Erythroblast (primary cell): ENCODE data around the gene CHRM4.
A peak's percentile ranks its signal among the peaks of the same experiment; 100 is the strongest.
"Not testable (repeated sequence)": the region's sequence is repeated elsewhere in the genome, so short reads cannot be mapped to it uniquely, and the experiment has no call there.

Experiments
- DNase-seq, 2 experiments: peaks; one replicate each; lab custom pipeline; 2025; lab: John Stamatoyannopoulos, UW
- GATA1 ChIP-seq: IDR thresholded peaks from 2 replicates; pipeline ENCODE4 v1.6.1; 2011; ENCODE audit warnings: low read depth, mild to moderate bottlenecking, control low read depth, low read length, moderate library complexity
- POLR2A ChIP-seq: IDR thresholded peaks from 2 replicates; pipeline ENCODE4 v1.6.1; 2011; ENCODE audit warnings: mild to moderate bottlenecking, low read length

CHRM4 gene

DNA sequence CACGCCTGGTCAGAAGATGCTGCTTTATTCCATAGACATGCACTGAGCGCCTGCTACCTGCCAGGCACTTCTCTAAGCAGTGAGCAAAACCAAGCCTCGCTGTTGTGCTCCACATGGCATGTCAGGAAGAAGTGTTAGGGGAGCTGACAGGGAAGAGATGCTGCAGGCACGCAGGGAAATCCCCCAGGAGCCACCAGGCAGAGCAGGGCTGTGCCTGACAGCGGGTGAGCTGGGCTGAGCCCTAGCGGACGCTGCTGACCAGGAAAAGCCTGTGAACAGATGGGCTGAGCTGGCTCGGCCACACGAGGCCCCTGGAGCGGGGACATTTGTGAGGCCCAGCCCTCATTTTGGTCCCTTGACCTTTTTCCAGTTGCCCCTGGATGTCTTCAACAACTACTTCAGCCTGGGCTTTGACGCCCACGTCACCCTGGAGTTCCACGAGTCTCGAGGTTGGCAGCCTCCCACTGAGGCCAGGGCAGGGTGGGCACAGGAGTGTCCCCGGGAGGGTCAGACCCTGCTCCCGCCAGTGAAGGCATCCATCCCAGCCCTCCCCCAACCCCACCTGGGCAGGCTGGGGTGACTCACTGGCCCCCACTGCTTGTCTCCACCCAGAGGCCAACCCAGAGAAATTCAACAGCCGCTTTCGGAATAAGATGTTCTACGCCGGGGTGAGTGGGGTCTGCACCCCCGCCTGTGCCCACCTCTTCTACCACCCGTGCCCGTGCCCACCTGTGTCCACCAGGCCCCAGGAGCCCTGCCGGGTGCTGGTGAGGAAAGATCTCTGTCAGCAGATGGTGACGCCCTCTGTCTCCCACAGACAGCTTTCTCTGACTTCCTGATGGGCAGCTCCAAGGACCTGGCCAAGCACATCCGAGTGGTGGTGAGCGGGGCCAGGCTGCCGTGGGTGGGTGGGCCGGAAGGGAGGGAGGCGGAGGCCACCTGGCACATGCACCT lies 17.5 kb downstream of the CHRM4 start:
- no peak for TF ChIP-seq POLR2A
- TF ChIP-seq GATA1: no peak
- no peak for DNase-seq

DNA sequence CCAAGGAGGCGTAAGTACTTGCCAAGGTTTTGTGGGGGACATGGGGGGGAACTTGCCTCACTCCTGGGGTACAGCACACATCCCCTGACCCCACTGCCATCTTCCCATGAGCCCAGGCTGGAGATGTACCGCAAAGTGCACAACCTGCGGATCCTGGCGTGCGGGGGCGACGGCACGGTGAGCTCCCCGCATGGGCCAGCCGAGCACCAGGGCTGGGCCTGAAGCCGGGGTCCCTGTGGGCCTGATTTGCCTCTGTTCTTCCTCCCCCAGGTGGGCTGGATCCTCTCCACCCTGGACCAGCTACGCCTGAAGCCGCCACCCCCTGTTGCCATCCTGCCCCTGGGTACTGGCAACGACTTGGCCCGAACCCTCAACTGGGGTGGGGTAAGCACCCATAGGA lies 19.1 kb downstream of the CHRM4 start:
- DNase-seq: not testable (repeated sequence)

DNA sequence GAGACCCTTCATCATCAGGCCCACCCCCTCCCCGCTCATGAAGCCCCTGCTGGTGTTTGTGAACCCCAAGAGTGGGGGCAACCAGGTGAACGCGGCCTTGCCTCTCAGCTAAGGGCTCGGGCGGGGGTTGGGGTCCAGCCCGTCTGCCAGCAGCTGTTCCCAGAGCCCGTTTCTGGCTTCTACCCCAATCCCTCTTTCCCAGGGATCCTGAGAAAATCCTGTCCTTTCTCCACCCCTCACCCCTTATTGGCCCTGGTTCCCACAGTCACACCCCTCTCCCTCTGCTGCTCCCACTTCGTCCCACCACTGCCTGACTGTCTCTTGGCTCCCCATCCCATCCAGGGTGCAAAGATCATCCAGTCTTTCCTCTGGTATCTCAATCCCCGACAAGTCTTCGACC lies 19.5 kb downstream of the CHRM4 start:
- TF ChIP-seq POLR2A: no peak
- no peak for TF ChIP-seq GATA1
- no peak for DNase-seq

DNA sequence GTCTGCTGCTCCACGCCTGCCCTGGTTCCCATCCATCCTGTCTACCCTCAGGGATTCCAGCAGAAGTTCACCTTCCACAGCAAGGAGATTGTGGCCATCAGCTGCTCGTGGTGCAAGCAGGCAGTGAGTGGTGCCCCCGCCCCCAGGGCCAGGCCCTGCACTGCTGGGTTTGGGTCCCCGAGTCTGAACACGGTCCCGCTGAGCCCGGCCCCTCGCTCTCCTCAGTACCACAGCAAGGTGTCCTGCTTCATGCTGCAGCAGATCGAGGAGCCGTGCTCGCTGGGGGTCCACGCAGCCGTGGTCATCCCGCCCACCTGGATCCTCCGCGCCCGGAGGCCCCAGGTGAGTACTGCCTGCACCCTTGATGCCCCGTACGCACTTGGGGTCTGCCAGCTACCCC lies 20.3 kb downstream of the CHRM4 start:
- not testable (repeated sequence) for DNase-seq

DNA sequence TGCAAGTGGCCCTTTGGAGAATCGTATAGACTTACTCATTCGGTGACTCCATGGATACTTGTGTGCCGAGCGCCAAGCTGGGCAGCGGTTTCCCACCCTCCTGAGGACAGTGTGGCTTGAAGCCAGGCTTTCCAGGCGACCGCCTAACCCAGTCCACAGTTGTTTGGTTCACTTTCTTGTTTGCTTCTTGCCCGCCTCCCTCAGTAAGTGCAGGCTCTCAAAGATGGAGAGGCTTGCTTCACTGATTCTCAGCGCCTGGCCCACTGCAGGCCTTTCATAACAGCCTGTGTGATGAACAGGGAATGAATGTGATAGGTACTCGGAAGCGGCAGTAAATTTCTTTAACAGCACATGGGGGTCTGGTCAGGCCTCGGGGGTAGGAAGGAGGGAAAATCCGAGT lies 21.3 kb downstream of the CHRM4 start:
- DNase-seq: no peak
- TF ChIP-seq POLR2A (no peak), GATA1 (no peak)

DNA sequence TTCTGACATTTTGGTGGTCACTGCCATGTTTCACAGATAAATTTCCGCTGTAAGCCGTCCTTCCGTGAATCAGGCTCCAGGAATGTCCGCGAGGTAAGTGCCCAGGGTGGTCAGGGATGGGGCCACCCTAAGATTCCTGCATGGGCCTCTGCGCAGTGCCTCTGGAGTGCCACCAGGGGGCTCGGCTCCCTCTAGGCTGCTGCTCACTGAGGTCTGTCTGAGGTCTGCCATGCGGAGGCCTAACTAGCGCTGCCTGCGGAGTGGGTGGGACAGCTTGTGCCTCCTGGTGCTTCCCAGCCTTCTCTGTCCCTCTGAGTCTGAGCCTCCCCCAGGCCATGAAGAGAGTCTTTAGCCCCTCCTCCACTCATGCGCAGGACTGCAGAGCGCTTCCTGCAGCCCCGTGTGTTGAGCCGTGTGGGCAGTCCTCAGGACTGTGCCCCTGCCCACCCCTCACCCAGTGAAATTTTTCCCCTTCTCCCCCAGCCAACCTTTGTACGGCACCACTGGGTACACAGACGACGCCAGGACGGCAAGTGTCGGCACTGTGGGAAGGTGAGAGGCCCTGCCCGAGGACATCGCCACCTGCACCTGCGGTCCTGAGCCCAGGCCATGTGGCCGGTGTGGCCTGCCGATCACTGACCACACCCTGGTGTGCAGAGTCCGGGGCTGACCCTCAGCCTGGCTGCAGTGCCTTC lies 22.0 kb downstream of the CHRM4 start:
- DNase-seq: peak; percentile 69 to 79
- no peak for TF ChIP-seq POLR2A
- TF ChIP-seq GATA1: no peak

DNA sequence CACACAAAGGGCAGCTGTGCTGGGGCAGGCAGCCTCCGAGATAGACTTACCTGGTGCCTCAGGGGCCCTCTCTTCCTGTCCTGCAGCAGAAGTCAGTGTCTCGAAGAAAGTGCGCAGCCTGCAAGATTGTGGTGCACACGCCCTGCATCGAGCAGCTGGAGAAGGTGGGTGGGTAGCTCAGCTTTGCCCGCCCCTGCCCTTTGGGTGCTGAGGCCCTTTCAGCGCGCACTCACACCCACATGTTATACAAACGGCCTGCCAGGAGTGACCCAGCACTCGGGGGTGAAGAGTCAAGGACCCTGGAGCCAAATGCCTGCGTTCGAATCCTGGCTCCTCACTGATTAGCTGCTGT lies 23.7 kb downstream of the CHRM4 start:
- TF ChIP-seq POLR2A (no peak), GATA1 (no peak)

DNA sequence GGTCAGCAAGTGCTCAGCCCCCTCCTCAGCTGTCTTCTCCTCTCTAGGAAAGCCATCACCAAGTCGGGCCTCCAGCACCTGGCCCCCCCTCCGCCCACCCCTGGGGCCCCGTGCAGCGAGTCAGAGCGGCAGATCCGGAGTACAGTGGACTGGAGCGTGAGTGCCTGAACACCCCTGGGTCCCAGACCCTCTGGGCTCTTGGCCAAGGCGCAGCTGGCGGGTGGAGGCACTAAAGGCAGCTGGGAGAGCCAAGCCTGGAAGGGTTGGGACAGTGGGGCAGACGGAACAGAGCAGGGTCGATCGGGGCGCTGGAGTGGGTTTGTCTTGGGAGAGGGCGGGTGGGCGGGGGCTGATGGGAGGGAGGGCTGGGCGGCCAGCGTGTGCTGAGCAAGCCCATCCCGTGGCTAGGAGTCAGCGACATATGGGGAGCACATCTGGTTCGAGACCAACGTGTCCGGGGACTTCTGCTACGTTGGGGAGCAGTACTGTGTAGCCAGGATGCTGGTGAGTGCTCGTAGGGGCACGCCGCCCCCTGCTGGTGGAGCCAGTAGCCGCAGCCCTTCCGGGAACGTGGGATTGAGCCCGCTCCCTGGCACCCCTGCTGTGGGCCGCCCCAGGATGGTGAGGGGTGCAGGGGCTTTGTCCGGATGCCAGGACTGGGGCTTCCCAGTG lies 24.2 kb downstream of the CHRM4 start:
- TF ChIP-seq POLR2A (no peak), GATA1 (no peak)

More for the DNA sequence above, 23.7 kb downstream of the CHRM4 start:
- DNase-seq: no peak

DNA sequence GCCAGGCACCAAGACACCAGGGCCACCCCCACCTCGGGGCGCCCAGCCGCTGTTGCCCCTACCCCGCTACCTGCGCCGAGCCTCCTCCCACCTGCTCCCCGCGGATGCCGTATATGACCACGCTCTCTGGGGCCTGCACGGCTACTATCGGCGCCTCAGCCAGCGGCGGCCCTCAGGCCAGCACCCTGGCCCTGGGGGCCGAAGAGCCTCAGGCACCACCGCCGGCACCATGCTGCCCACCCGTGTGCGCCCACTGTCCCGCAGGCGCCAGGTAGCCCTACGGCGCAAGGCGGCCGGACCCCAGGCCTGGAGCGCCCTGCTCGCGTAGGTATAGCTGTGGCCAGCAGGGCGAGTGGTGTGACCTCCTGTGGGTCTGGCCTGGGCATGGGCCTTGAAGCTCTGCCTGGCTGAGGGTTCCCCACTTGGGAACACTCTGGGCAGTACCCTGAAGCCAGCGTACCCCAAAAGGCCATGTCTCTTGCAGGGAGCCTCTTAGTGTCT lies 24.9 kb downstream of the CHRM4 start:
- TF ChIP-seq GATA1 (no peak), POLR2A (no peak)
- DNase-seq: no peak

More for the DNA sequence above, 24.2 kb downstream of the CHRM4 start:
- peak; percentile 60 to 79 for DNase-seq

DNA sequence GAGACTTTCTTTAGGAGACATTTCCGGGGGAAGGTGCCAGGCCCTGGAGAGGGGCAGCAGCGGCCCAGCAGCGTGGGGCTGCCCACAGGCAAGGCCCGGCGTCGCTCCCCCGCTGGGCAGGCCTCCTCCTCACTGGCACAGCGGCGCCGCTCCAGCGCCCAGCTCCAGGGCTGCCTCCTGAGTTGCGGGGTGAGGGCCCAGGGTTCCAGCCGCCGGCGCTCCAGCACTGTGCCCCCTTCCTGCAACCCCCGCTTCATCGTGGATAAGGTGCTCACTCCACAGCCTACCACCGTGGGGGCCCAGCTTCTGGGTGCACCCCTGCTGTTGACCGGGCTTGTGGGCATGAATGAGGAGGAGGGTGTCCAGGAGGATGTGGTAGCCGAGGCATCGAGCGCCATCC lies 25.3 kb downstream of the CHRM4 start:
- TF ChIP-seq POLR2A (no peak), GATA1 (no peak)
- no peak for DNase-seq

DNA sequence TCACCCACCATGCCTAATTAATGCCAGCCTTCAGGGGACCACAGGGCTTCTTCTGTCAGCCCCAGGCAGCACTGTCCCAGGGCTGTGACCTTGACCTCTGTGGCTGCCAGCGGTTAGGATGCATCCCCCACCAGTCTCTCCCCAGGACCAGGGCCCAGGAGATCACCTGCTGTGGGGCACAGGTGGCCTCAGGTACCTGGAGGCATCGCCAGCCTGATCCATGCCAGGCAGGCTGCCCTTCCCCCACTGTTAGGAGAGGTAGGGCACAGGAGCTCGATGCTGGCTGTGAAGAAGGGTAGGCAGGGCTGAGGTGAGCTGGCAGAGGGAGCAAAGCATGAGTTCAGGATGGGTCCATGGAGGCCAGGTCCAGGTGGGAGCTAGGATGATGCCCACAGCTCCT lies 26.8 kb downstream of the CHRM4 start:
- TF ChIP-seq POLR2A (no peak), GATA1 (no peak)
- DNase-seq: no peak

DNA sequence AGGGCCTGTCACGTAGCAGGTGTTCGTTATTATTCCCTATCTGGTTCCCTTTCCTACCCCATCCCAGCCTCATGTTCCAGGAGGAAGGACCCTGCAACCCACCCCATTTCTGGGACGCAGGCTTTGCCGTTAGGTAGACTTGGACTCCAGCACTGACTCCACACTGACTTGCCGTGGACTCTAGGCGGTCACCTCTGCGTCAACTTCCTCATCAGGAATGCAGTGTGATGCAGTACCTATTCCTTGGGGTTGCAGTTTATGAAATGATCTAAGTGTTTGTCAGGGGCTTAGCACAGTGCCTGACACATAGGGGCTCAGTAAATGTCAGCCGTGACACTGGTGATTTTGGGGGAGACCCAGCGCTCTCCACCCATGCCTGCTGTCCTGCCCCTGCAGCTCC lies 27.5 kb downstream of the CHRM4 start:
- no peak for TF ChIP-seq POLR2A
- no peak for TF ChIP-seq GATA1
- DNase-seq: no peak

DNA sequence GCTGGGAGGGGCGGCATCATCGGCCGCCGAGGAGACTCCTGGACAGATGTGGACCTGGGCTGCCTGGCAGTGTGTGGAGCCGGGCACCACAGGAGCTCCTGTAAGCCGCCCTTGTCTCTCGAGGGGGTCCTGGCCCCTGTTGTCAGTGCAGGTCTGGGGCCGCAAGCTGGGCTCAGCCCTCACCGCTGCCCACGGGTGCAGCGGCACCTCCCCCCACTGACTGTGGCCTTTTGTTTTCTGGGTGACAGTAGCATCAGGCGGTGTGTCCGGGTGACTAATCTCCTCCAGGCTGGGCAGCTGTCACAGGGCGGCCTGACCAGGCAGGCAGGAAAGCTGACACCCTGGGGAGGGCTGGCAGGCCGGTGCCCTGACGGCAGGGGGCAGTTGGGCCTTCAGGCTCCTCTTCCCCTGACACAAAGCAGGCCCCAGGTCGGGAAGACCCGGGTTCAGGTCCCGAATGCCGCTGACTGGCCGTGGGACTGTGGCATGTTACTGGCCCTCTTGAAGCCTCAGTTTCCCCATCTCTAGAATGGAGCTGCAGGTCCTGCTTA lies 28.0 kb downstream of the CHRM4 start:
- no peak for DNase-seq
- TF ChIP-seq POLR2A (no peak), GATA1 (no peak)

DNA sequence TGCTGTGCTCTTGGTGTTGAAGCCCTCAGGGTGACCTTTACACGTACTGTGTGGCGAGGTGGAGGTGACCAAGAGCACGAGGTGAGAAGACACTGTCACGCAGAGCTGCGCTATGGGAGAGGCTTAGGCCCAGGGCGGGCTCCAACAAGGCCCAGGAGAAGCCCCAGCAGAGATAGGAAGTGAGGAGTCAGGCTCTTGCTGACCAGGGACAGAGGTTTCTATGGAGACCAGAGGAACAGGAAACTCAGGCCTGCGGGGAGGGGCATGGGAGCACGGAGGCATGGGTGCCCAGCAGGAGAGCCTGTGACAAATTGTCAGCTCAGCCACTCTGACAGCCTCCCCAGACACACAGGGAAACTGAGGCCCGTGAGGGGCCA lies 28.6 kb downstream of the CHRM4 start:
- DNase-seq: peak in 1 of 2 experiments; percentile 17
- no peak for TF ChIP-seq GATA1
- TF ChIP-seq POLR2A: no peak
